Trophoblast cell (in vitro differentiated cells and primary cell): Measurements from ENCODE around the gene C1QTNF12.

ENCODE experiments used
- DNase-seq, 2 donors: peaks; one replicate each; pipeline ENCODE4 v3.0.0-alpha.2; 2016
- H2AFZ ChIP-seq: 2 replicates; pipeline ENCODE4 v1.6.1; 2013; ENCODE audit warnings: low read length, moderate library complexity, mild to moderate bottlenecking; ENCODE audit not compliant: insufficient read depth, poor library complexity
- H2AK5ac ChIP-seq: 2 replicates; pipeline ENCODE4 v1.6.1; 2013; ENCODE audit warnings: mild to moderate bottlenecking, low read length
- H2BK120ac ChIP-seq: 2 replicates; pipeline ENCODE4 v1.6.1; 2013; ENCODE audit warnings: low read length, mild to moderate bottlenecking, moderate library complexity; ENCODE audit not compliant: insufficient read depth, poor library complexity
- H2BK12ac ChIP-seq: 2 replicates; pipeline ENCODE4 v1.6.1; 2013; ENCODE audit warnings: mild to moderate bottlenecking, low read length, moderate library complexity
- H2BK5ac ChIP-seq: 2 replicates; pipeline ENCODE4 v1.6.1; 2013; ENCODE audit warnings: low read length, low read depth, moderate library complexity, mild to moderate bottlenecking; ENCODE audit not compliant: poor library complexity
- H3K14ac ChIP-seq: 2 replicates; pipeline ENCODE4 v1.6.1; 2013; ENCODE audit warnings: mild to moderate bottlenecking, low read length
- H3K18ac ChIP-seq: 2 replicates; pipeline ENCODE4 v1.6.1; 2013; ENCODE audit warnings: mild to moderate bottlenecking, low read length
- H3K23ac ChIP-seq: 2 replicates; pipeline ENCODE4 v1.6.1; 2013; ENCODE audit warnings: low read length
- H3K27ac ChIP-seq: 2 replicates; pipeline ENCODE4 v1.5.1; 2013; ENCODE audit warnings: low read depth, mild to moderate bottlenecking, inconsistent platforms, low read length, moderate library complexity
- H3K27me3 ChIP-seq: 2 replicates; pipeline ENCODE4 v1.6.1; 2013; ENCODE audit warnings: inconsistent platforms, mild to moderate bottlenecking, low read length, moderate library complexity; ENCODE audit not compliant: insufficient read depth
- H3K36me3 ChIP-seq, 2 experiments: 1 replicate in 1 of 2; 2 replicates in 1 of 2; pipeline ENCODE4 v1.6.1; 2013; ENCODE audit warnings: low read length in 2 of 2, mild to moderate bottlenecking in 2 of 2, moderate library complexity in 1 of 2; ENCODE audit not compliant: insufficient read depth in 2 of 2, control insufficient read depth in 1 of 2
- H3K4ac ChIP-seq: 2 replicates; pipeline ENCODE4 v1.6.1; 2013; ENCODE audit warnings: low read depth, mild to moderate bottlenecking, low read length, moderate library complexity
- H3K4me1 ChIP-seq, 2 experiments: 1 replicate in 1 of 2; 2 replicates in 1 of 2; pipeline ENCODE4 v1.6.1; 2013; ENCODE audit warnings: low read length in 2 of 2, mild to moderate bottlenecking in 2 of 2, moderate library complexity in 1 of 2; ENCODE audit not compliant: insufficient read depth in 2 of 2, control insufficient read depth in 1 of 2
- H3K4me2 ChIP-seq: 2 replicates; pipeline ENCODE4 v1.6.1; 2013; ENCODE audit warnings: inconsistent platforms, mild to moderate bottlenecking, low read length, moderate library complexity
- H3K4me3 ChIP-seq: 2 replicates; pipeline ENCODE4 v1.5.1; 2013; ENCODE audit warnings: mild to moderate bottlenecking, low read depth, low read length, inconsistent platforms
- H3K79me1 ChIP-seq: one replicate; pipeline ENCODE4 v1.6.1; 2013; ENCODE audit warnings: low read length
- H3K79me2 ChIP-seq: 2 replicates; pipeline ENCODE4 v1.6.1; 2013; ENCODE audit warnings: low read length, mild to moderate bottlenecking; ENCODE audit not compliant: control insufficient read depth, insufficient read depth, poor library complexity
- H3K9ac ChIP-seq: 2 replicates; pipeline ENCODE4 v1.6.1; 2013; ENCODE audit warnings: mild to moderate bottlenecking, low read length
- H3K9me3 ChIP-seq: 2 replicates; pipeline ENCODE4 v1.6.1; 2013; ENCODE audit warnings: low read depth, mild to moderate bottlenecking, control low read depth, inconsistent platforms, low read length; ENCODE audit not compliant: insufficient read depth
- H4K12ac ChIP-seq: 2 replicates; pipeline ENCODE4 v1.6.1; 2013; ENCODE audit warnings: low read depth, mild to moderate bottlenecking, low read length, moderate library complexity
- H4K8ac ChIP-seq: 2 replicates; pipeline ENCODE4 v1.6.1; 2013; ENCODE audit warnings: low read depth, mild to moderate bottlenecking, low read length, moderate library complexity
- H4K91ac ChIP-seq: one replicate; pipeline ENCODE4 v1.6.1; 2013; ENCODE audit warnings: low read depth, mild to moderate bottlenecking, low read length, moderate library complexity
- WGBS: extraction: QIAGEN DNeasy Blood & Tissue Kit; methylation state at CpG from one replicate; pipeline ENCODE4 v1.1.7; 2013; ENCODE audit warnings: missing lambda C conversion rate; ENCODE audit not compliant: insufficient read length, insufficient coverage; ENCODE audit errors: extremely low coverage; 5-methylcytosine and 5-hydroxymethylcytosine counted together

C1QTNF12 gene

GRCh38 chr1:1223891-1224290 lies 22.6 kb downstream of the C1QTNF12 start:
- H3K4me2 ChIP-seq: no peak overlapping the region
- H3K23ac ChIP-seq: no peak overlapping the region
- H4K91ac ChIP-seq: no peak overlapping the region
- WGBS: no CpG with 5 or more reads among the region's 21 CpGs
- no peaks in the 10 kb centered on the region for H3K27me3 ChIP-seq
- no peak overlapping the region for H2AFZ ChIP-seq
- H3K79me1 ChIP-seq: no peaks in the 10 kb centered on the region
- no peak overlapping the region for H4K12ac ChIP-seq
- peaks cover 5% of the 10 kb centered on the region for H3K9me3 ChIP-seq
- H2BK12ac ChIP-seq: no peak overlapping the region
- no peak overlapping the region for H2AK5ac ChIP-seq
- no peak overlapping the region for H3K4ac ChIP-seq
- H4K8ac ChIP-seq: no peak overlapping the region
- H3K14ac ChIP-seq: no peak overlapping the region
- no peak overlapping the region for H3K9ac ChIP-seq
- no peak overlapping the region for H3K4me3 ChIP-seq
- H2BK120ac ChIP-seq: no peak overlapping the region
- H3K27ac ChIP-seq: no peak overlapping the region
- H2BK5ac ChIP-seq: no peak overlapping the region
- H3K36me3 ChIP-seq: peaks cover 86 to 94% of the 10 kb centered on the region in 2 experiments
- DNase-seq: no peak
- no peaks in the 10 kb centered on the region for H3K79me2 ChIP-seq
- H3K4me1 ChIP-seq: no peaks in the 10 kb centered on the region
- no peak overlapping the region for H3K18ac ChIP-seq

- Histone ChIP-seq H4K12ac (no peak overlapping the region), H3K18ac (no peak overlapping the region), H3K36me3 (peaks cover 88 to 94% of the 10 kb centered on the region in 2 experiments), H3K4ac (no peak overlapping the region), H3K4me1 (no peaks in the 10 kb centered on the region), H3K79me1 (no peaks in the 10 kb centered on the region), H3K9me3 (peaks cover 4% of the 10 kb centered on the region), H2BK12ac (no peak overlapping the region), H2BK120ac (no peak overlapping the region), H3K27ac (no peak overlapping the region), H3K14ac (no peak overlapping the region), H3K23ac (no peak overlapping the region), H3K9ac (no peak overlapping the region), H2BK5ac (no peak overlapping the region), H2AK5ac (no peak overlapping the region), H3K4me3 (no peak overlapping the region), H4K91ac (no peak overlapping the region), H4K8ac (no peak overlapping the region), H2AFZ (no peak overlapping the region), H3K79me2 (no peaks in the 10 kb centered on the region), H3K27me3 (no peaks in the 10 kb centered on the region), H3K4me2 (no peak overlapping the region)
- no CpG with 5 or more reads among the region's 15 CpGs for WGBS
- DNase-seq: no peak
Observed at GRCh38 chr1:1223321-1223720, 23.2 kb downstream of the C1QTNF12 start.

- no peak overlapping the region for H2BK12ac ChIP-seq
- H4K8ac ChIP-seq: no peak overlapping the region
- no peak overlapping the region for H3K18ac ChIP-seq
- peak overlapping the region; percentile 13 for H3K4me3 ChIP-seq
- WGBS: no CpG with 5 or more reads among the region's 44 CpGs
- H3K4me2 ChIP-seq: no peak overlapping the region
- no peak overlapping the region for H3K27ac ChIP-seq
- H3K79me2 ChIP-seq: no peaks in the 10 kb centered on the region
- no peak for DNase-seq
- H3K14ac ChIP-seq: no peak overlapping the region
- H3K27me3 ChIP-seq: no peaks in the 10 kb centered on the region
- no peak overlapping the region for H2BK120ac ChIP-seq
- H3K9me3 ChIP-seq: peaks cover 4% of the 10 kb centered on the region
- H2BK5ac ChIP-seq: no peak overlapping the region
- no peak overlapping the region for H3K4ac ChIP-seq
- no peak overlapping the region for H2AK5ac ChIP-seq
- no peaks in the 10 kb centered on the region for H3K4me1 ChIP-seq
- H3K36me3 ChIP-seq: peaks cover 88 to 94% of the 10 kb centered on the region in 2 experiments
- no peak overlapping the region for H4K12ac ChIP-seq
- no peak overlapping the region for H3K23ac ChIP-seq
- no peak overlapping the region for H4K91ac ChIP-seq
- H2AFZ ChIP-seq: no peak overlapping the region
- no peak overlapping the region for H3K9ac ChIP-seq
- H3K79me1 ChIP-seq: no peaks in the 10 kb centered on the region
Observed at GRCh38 chr1:1222575-1223225, 23.8 kb downstream of the C1QTNF12 start.

- Histone ChIP-seq H3K4ac (no peak overlapping the region), H3K79me1 (no peaks in the 10 kb centered on the region), H3K4me1 (no peaks in the 10 kb centered on the region), H3K4me2 (no peak overlapping the region), H2BK5ac (no peak overlapping the region), H3K27me3 (no peaks in the 10 kb centered on the region), H2AFZ (no peak overlapping the region), H3K9me3 (peaks cover 4% of the 10 kb centered on the region), H3K79me2 (no peaks in the 10 kb centered on the region), H3K18ac (no peak overlapping the region), H3K27ac (no peak overlapping the region), H3K14ac (no peak overlapping the region), H4K8ac (no peak overlapping the region), H2BK12ac (no peak overlapping the region), H2AK5ac (no peak overlapping the region), H3K4me3 (no peak overlapping the region), H2BK120ac (no peak overlapping the region), H4K91ac (no peak overlapping the region), H3K9ac (no peak overlapping the region), H4K12ac (no peak overlapping the region), H3K23ac (no peak overlapping the region), H3K36me3 (peaks cover 89 to 94% of the 10 kb centered on the region in 2 experiments)
- WGBS: no CpG with 5 or more reads among the region's 30 CpGs
- DNase-seq: no peak
Observed at GRCh38 chr1:1221887-1222574, 24.5 kb downstream of the C1QTNF12 start.
